GM12878 (cell line): ENCODE results near the gene DNAH2. TPM values are rescaled to one million over a fixed set of nuclear protein-coding genes. Genes with fewer than 3 reads are reported as not detected.

ENCODE experiments used
- ATAC-seq: fragments of 200-7000 bp; cut with Tn5 transposase; 3 replicates; pipeline ENCODE4 v1.9.1; 2020; ENCODE audit warnings: mild to moderate bottlenecking, moderate library complexity
- BruUV-seq: library from RNA; stranded (reverse); fragments of 400-500 nt; replicated peaks from 2 replicates; lab custom pipeline; 2021; lab: Mats Ljungman, UMichigan
- CTCF ChIA-PET: fragments of 300-600 bp; sonication (Branson Sonifier 250); formaldehyde crosslinking; extraction: SDS; loops from one replicate; lab custom pipeline; 2021; ENCODE audit warnings: inconsistent platforms; lab: Yijun Ruan, JAX
- POLR2A ChIA-PET: fragments of 350-600 bp; formaldehyde crosslinking; extraction: SDS; loops from one replicate; lab custom pipeline; 2021; ENCODE audit warnings: inconsistent platforms; lab: Charles Lee
- RAD21 ChIA-PET: fragments of 300-600 bp; sonication (Branson Sonifier 250); formaldehyde crosslinking; loops from one replicate; lab custom pipeline; 2023; ENCODE audit warnings: antibody characterized with exemption; ENCODE audit not compliant: unreplicated experiment; lab: Charles Lee
- SMC1A ChIA-PET: fragments of 300-600 bp; sonication (Branson Sonifier 250); formaldehyde crosslinking; loops from one replicate; lab custom pipeline; 2023; ENCODE audit not compliant: unreplicated experiment, uncharacterized antibody; lab: Charles Lee
- DNase-seq: peaks from one replicate; pipeline ENCODE4 v3.0.0-alpha.2; 2011; ENCODE audit warnings: low read depth, low spot score
- FAIRE-seq: peaks from 3 replicates; lab custom pipeline; 2011; peaks lifted over from hg19 to GRCh38; lab: Jason Lieb, UNC
- H2AFZ ChIP-seq: 2 replicates; pipeline ENCODE4 v1.6.0; 2011; ENCODE audit warnings: low read depth, low read length, control low read depth; ENCODE audit not compliant: control insufficient read depth
- H3K27ac ChIP-seq: 2 replicates; pipeline ENCODE4 v1.5.1; 2011; ENCODE audit warnings: control low read depth; ENCODE audit not compliant: control insufficient read depth, insufficient read depth
- H3K27me3 ChIP-seq, 2 experiments: replicated peaks in 1 of 2; 2 replicates each; pipeline versions ENCODE4 v1.6.0 to v1.6.1; 2011; ENCODE audit warnings: low read length in 1 of 2; ENCODE audit not compliant: control insufficient read depth in 2 of 2, insufficient read depth in 2 of 2
- H3K36me3 ChIP-seq, 2 experiments: 2 replicates each; pipeline ENCODE4 v1.5.1; 2011; ENCODE audit warnings: low read length in 1 of 2; ENCODE audit not compliant: control insufficient read depth in 2 of 2, insufficient read depth in 2 of 2
- H3K4me1 ChIP-seq: 2 replicates; pipeline ENCODE4 v1.6.1; 2011; ENCODE audit warnings: mild to moderate bottlenecking, low read length, moderate library complexity, mixed read lengths; ENCODE audit not compliant: control insufficient read depth, insufficient read depth
- H3K4me2 ChIP-seq: 2 replicates; pipeline ENCODE4 v1.6.0; 2011; ENCODE audit warnings: control low read depth; ENCODE audit not compliant: control insufficient read depth, insufficient read depth
- H3K4me3 ChIP-seq: fragments of 200-600 bp; sonication (generic); 2 replicates; pipeline ENCODE4 v1.5.1; 2016
- H3K79me2 ChIP-seq: 2 replicates; pipeline ENCODE4 v1.6.0; 2011; ENCODE audit warnings: low read length; ENCODE audit not compliant: control insufficient read depth, insufficient read depth
- H3K9ac ChIP-seq: 2 replicates; pipeline ENCODE4 v1.8.0; 2011; ENCODE audit warnings: low read length, control low read depth, mixed read lengths; ENCODE audit not compliant: control insufficient read depth, insufficient read depth
- H3K9me3 ChIP-seq: replicated peaks from 3 replicates; pipeline ENCODE4 v1.5.1; 2011; ENCODE audit warnings: mild to moderate bottlenecking, low read length; ENCODE audit not compliant: control insufficient read depth, insufficient read depth
- H4K20me1 ChIP-seq: 2 replicates; pipeline ENCODE4 v1.6.0; 2011; ENCODE audit not compliant: control insufficient read depth, insufficient read depth
- ATF7 ChIP-seq: fragments of 450-650 bp; IDR thresholded peaks from 2 replicates; pipeline ENCODE4 v1.6.1; 2016; ENCODE audit warnings: low read depth, mild to moderate bottlenecking
- CBX5 ChIP-seq: sonication (generic); IDR thresholded peaks from 2 replicates; pipeline ENCODE4 v1.6.1; 2016; ENCODE audit warnings: low read depth, moderate library complexity, mild to moderate bottlenecking, inconsistent platforms
- EED ChIP-seq: sonication (generic); IDR thresholded peaks from 2 replicates; pipeline ENCODE4 v1.6.1; 2016; ENCODE audit warnings: antibody characterized with exemption, low read depth
- HDGF ChIP-seq: fragments of 450-650 bp; IDR thresholded peaks from 2 replicates; pipeline ENCODE4 v1.6.1; 2016; ENCODE audit warnings: antibody characterized with exemption
- MTA2 ChIP-seq: fragments of 450-650 bp; IDR thresholded peaks from 2 replicates; pipeline ENCODE4 v1.6.1; 2016; ENCODE audit warnings: low read depth, mild to moderate bottlenecking, moderate library complexity
- NR2C1 ChIP-seq: fragments of 450-650 bp; IDR thresholded peaks from 2 replicates; pipeline ENCODE4 v1.6.1; 2017; ENCODE audit warnings: antibody characterized with exemption, mild to moderate bottlenecking, moderate library complexity
- NR2F1 ChIP-seq: fragments of 450-650 bp; conservative IDR thresholded peaks from 2 replicates; pipeline ENCODE4 v1.6.1; 2017; ENCODE audit warnings: mild to moderate bottlenecking
- PML ChIP-seq: IDR thresholded peaks from 2 replicates; pipeline ENCODE4 v1.6.1; 2012; ENCODE audit warnings: low read length, inconsistent platforms
- RBBP5 ChIP-seq: fragments of 200-600 bp; sonication (generic); conservative IDR thresholded peaks from 2 replicates; pipeline ENCODE4 v1.6.1; 2016
- TAF1 ChIP-seq: IDR thresholded peaks from 2 replicates; pipeline ENCODE4 v1.6.1; 2011; ENCODE audit warnings: mild to moderate bottlenecking, low read depth, low read length, borderline replicate concordance
- YBX1 ChIP-seq: fragments of 450-650 bp; IDR thresholded peaks from 2 replicates; pipeline ENCODE4 v1.6.1; 2016; ENCODE audit warnings: antibody characterized with exemption
- YY1 ChIP-seq: IDR thresholded peaks from 2 replicates; pipeline ENCODE4 v1.6.1; 2011; ENCODE audit warnings: low read depth, mild to moderate bottlenecking, low read length
- ZNF274 ChIP-seq: IDR thresholded peaks from one replicate; pipeline ENCODE4 v1.8.0; 2011; ENCODE audit not compliant: insufficient read length, insufficient read depth
- WGBS: methylation state at CpG from one replicate; pipeline ENCODE4 v1.1.6; 2016; ENCODE audit warnings: low lambda C conversion rate; ENCODE audit not compliant: insufficient replicate concordance, insufficient coverage; ENCODE audit errors: missing lambda C conversion rate; 5-methylcytosine and 5-hydroxymethylcytosine counted together
- in situ Hi-C: fragments of 300-500 bp; cut with MboI; formaldehyde crosslinking; loops from 9 replicates; pipeline ENCODE4 v1.14.3; 2018; ENCODE audit warnings: mixed read lengths
- intact Hi-C: fragments of 100-400 bp; cut with micrococcal nuclease; formaldehyde crosslinking; loops from one replicate; pipeline ENCODE4 v1.14.2; 2022; ENCODE audit not compliant: unreplicated experiment
- polyA plus RNA-seq, 11 experiments: library from polyadenylated mRNA; depleted of rRNA in 4 of 11; unstranded in 6 of 11; stranded (reverse) in 5 of 11; fragments of >200 nt; fragmentation: Nextera tagmentation in 4 of 11; fragmentation: Illumina TruSeq in 1 of 11; extraction: Ambion mirVana in 4 of 11; extraction: Trizol in 1 of 11; gene quantifications; 1 replicate in 1 of 11; 2 replicates in 10 of 11; pipeline versions ENCODE4 v1.2.1 to v1.2.3, GENCODE V29; 2011 to 2016; ENCODE audit warnings: inconsistent platforms in 2 of 11, missing spikeins in 2 of 11, low read depth in 1 of 11
- total RNA-seq, 4 experiments: library from RNA; depleted of rRNA in 3 of 4; stranded (reverse); fragments of >200 nt in 3 of 4; fragmentation: Illumina TruSeq in 1 of 4; extraction: Trizol in 1 of 4; gene quantifications; 2 replicates each; pipeline versions ENCODE4 v1.2.1 to v1.2.3, GENCODE V29; 2013 to 2021
- TF ChIP-seq, protein P1 (sequence below): fragments of 450-650 bp; IDR thresholded peaks from 2 replicates; pipeline ENCODE4 v1.6.1; 2016; ENCODE audit warnings: mild to moderate bottlenecking
- TF ChIP-seq, protein P2 (sequence below): IDR thresholded peaks from 2 replicates; pipeline ENCODE4 v1.6.1; 2011; ENCODE audit warnings: borderline replicate concordance, low read depth, mild to moderate bottlenecking, moderate library complexity, low read length; ENCODE audit not compliant: insufficient read depth, poor library complexity, severe bottlenecking
- TF ChIP-seq, protein P3 (sequence below): fragments of 450-650 bp; formaldehyde crosslinking; IDR thresholded peaks from 2 replicates; pipeline ENCODE4 v1.4.0; 2020; ENCODE audit warnings: mild to moderate bottlenecking, moderate library complexity

Gene DNAH2
- total and polyA plus RNA-seq, 10 of the 15 experiments (the other 5 are each of a cell fraction or from before 2014, with no cell fraction given): not detected

DNA sequence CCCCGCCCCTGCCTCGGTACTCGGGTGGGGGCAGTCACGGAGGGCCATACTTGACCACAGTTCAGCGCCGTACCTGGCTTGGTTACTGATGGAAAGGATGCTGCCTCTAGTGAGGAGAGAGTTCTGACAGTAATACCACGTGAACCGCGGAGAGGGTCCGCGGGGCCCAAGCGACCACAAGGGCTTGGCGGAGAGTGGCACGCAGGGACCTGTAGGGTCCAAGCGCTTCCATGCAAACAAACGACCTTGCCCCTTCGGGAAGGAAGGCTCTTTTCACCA, 125.7 kb downstream of the DNAH2 start (continued):
- TF ChIP-seq, protein P1, sequence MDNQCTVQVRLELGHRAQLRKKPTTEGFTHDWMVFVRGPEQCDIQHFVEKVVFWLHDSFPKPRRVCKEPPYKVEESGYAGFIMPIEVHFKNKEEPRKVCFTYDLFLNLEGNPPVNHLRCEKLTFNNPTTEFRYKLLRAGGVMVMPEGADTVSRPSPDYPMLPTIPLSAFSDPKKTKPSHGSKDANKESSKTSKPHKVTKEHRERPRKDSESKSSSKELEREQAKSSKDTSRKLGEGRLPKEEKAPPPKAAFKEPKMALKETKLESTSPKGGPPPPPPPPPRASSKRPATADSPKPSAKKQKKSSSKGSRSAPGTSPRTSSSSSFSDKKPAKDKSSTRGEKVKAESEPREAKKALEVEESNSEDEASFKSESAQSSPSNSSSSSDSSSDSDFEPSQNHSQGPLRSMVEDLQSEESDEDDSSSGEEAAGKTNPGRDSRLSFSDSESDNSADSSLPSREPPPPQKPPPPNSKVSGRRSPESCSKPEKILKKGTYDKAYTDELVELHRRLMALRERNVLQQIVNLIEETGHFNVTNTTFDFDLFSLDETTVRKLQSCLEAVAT: 0 out of 2 replicates have a peak, but pooled peaks have one; percentile 7
- TF ChIP-seq YY1: no peak

DNA sequence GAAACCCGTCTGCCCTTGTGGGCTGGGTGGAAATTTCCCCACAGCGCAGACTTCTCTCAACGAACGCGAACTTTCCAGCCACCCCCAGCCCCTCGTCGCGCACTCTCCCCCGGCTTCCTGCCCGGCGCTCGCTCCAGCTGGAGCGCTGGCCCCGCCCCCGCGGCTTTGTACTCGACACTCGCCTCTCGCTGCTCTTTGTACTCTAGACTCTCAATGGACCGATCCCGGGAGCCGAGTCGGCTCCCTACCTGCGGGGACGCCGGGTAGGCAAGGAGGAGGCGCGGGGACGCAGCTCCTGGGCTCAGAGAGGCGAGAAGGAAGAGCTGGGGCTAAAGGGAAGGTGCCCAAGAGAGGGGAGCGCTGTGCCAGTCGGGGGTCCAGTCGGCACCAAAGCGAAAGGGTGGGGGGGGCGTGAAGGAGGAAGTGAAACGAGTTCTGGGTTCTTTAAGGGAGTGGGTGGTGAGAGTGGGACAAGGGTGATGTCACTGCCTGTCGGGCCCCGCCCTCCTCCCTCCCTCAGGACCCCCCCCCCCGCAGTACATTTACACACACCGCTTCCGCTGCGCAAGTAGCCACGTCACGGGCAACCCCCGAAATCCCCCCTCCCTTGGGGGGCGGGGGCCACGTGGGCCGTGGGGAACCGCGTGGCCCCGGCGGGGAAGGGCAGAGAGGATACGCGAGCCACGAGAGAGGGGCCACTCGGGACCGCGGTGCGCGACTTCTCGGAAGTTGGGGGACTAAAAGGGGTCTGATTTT, 126.2 kb downstream of the DNAH2 start:
- RAD21 ChIA-PET: interaction anchor here (1.3 to 3.7 kb wide), 5 partner anchors 9 to 42 kb away, joined by 3 to 36 read pairs (median 4); partner anchors contain the start of genes KDM6B and NAA38
- intact Hi-C loops: loop anchor here (1.0 to 2.0 kb wide), 2 partner anchors 8 to 13 kb away; partner anchors contain the start of gene NAA38
- H3K9ac ChIP-seq: peak overlapping the region; percentile 97
- under 1% methylated on average over 42 of the region's 61 CpGs for WGBS
- H3K79me2 ChIP-seq: peaks cover 46% of the 10 kb centered on the region
- peak overlapping the region; percentile 58 for H2AFZ ChIP-seq
- BruUV-seq: no TSS peak
- CTCF ChIA-PET: interaction anchor here (2.2 to 5.7 kb wide), 3 partner anchors 10 to 18 kb away, joined by 7 to 57 read pairs (median 16); partner anchors contain the start of genes CYB5D1, KDM6B and NAA38
- H4K20me1 ChIP-seq: no peaks in the 10 kb centered on the region; the same call in none of the 2 replicates
- no peaks in the 10 kb centered on the region for H3K9me3 ChIP-seq
- peak; percentile 41 for FAIRE-seq
- H3K36me3 ChIP-seq: peaks cover 5 to 14% of the 10 kb centered on the region in 2 experiments; a peak in 3 of 4 replicates
- H3K4me1 ChIP-seq: peaks cover 34% of the 10 kb centered on the region
- peak overlapping the region; percentile 99 for H3K27ac ChIP-seq
- in situ Hi-C loops: no loop called here
- peak overlapping the region; percentile 100 for H3K4me2 ChIP-seq
- POLR2A ChIA-PET: interaction anchor here (0.6 to 4.1 kb wide), 6 partner anchors 9 to 134 kb away, joined by 3 to 49 read pairs (median 4); partner anchors contain the start of genes CYB5D1, KDM6B and NAA38
- peak; percentile 37 for ATAC-seq
- peak overlapping the region; percentile 92 for H3K4me3 ChIP-seq
- no peaks in the 10 kb centered on the region for H3K27me3 ChIP-seq
- DNase-seq: peak; percentile 70
- SMC1A ChIA-PET: no interaction called here
- no peak for TF ChIP-seq RBBP5
- TF ChIP-seq MTA2: peak; percentile 72
- no peak for TF ChIP-seq YBX1
- peak; percentile 19; the same call in 1 of the 2 replicates for TF ChIP-seq EED
- no peak for TF ChIP-seq NR2C1
- TF ChIP-seq, protein P2, sequence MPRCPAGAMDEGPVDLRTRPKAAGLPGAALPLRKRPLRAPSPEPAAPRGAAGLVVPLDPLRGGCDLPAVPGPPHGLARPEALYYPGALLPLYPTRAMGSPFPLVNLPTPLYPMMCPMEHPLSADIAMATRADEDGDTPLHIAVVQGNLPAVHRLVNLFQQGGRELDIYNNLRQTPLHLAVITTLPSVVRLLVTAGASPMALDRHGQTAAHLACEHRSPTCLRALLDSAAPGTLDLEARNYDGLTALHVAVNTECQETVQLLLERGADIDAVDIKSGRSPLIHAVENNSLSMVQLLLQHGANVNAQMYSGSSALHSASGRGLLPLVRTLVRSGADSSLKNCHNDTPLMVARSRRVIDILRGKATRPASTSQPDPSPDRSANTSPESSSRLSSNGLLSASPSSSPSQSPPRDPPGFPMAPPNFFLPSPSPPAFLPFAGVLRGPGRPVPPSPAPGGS: peak; percentile 60
- peak; percentile 51; the same call in 1 of the 2 replicates for TF ChIP-seq HDGF
- no peak for TF ChIP-seq NR2F1
- TF ChIP-seq ZNF274: no peak
- TF ChIP-seq ATF7: peak; percentile 95
- peak; percentile 59; the same call in 1 of the 2 replicates for TF ChIP-seq TAF1
- TF ChIP-seq PML: no peak
- TF ChIP-seq CBX5: no peak
- TF ChIP-seq, protein P3, sequence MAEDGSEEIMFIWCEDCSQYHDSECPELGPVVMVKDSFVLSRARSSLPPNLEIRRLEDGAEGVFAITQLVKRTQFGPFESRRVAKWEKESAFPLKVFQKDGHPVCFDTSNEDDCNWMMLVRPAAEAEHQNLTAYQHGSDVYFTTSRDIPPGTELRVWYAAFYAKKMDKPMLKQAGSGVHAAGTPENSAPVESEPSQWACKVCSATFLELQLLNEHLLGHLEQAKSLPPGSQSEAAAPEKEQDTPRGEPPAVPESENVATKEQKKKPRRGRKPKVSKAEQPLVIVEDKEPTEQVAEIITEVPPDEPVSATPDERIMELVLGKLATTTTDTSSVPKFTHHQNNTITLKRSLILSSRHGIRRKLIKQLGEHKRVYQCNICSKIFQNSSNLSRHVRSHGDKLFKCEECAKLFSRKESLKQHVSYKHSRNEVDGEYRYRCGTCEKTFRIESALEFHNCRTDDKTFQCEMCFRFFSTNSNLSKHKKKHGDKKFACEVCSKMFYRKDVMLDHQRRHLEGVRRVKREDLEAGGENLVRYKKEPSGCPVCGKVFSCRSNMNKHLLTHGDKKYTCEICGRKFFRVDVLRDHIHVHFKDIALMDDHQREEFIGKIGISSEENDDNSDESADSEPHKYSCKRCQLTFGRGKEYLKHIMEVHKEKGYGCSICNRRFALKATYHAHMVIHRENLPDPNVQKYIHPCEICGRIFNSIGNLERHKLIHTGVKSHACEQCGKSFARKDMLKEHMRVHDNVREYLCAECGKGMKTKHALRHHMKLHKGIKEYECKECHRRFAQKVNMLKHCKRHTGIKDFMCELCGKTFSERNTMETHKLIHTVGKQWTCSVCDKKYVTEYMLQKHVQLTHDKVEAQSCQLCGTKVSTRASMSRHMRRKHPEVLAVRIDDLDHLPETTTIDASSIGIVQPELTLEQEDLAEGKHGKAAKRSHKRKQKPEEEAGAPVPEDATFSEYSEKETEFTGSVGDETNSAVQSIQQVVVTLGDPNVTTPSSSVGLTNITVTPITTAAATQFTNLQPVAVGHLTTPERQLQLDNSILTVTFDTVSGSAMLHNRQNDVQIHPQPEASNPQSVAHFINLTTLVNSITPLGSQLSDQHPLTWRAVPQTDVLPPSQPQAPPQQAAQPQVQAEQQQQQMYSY (CRISPR knock-in tag): no peak
